Thyroid gland (tissue), 4 donors: Measurements from ENCODE around the gene ADAM22. TPM values are rescaled to one million over a fixed set of nuclear protein-coding genes. Genes with fewer than 3 reads are reported as not detected.

Experiments
- DNase-seq, 2 donors: peaks; one replicate each; pipeline ENCODE4 v3.0.0-alpha.2; 2019
- H3K27ac ChIP-seq, 3 donors: fragments of 200-600 bp; sonication (generic); 1 replicate in 2 of 3; 2 replicates in 1 of 3; pipeline ENCODE4 v1.5.1; 2016 to 2019; ENCODE audit warnings: mild to moderate bottlenecking in 1 of 3, moderate library complexity in 1 of 3
- H3K27me3 ChIP-seq: fragments of 200-600 bp; sonication (generic); one replicate; pipeline ENCODE4 v1.5.1; 2019
- H3K36me3 ChIP-seq, 2 donors: fragments of 200-600 bp; sonication (generic); one replicate each; pipeline ENCODE4 v1.5.1; 2016 to 2019
- H3K4me1 ChIP-seq, 2 donors: fragments of 200-600 bp; sonication (generic); one replicate each; pipeline ENCODE4 v1.5.1; 2017 to 2019
- H3K4me3 ChIP-seq, 3 donors: fragments of 200-600 bp; sonication (generic); replicated peaks in 1 of 3; 1 replicate in 2 of 3; 2 replicates in 1 of 3; pipeline ENCODE4 v1.5.1; 2016; ENCODE audit warnings: mild to moderate bottlenecking in 1 of 3
- H3K9me3 ChIP-seq: fragments of 200-600 bp; sonication (generic); one replicate; pipeline ENCODE4 v1.5.1; 2017
- CTCF ChIP-seq, 6 experiments: fragments of 200-600 bp in 3 of 6; fragments of 450-650 bp in 3 of 6; sonication (generic) in 3 of 6; IDR thresholded peaks; one replicate each; pipeline ENCODE4 v1.5.1; 2016 to 2019; ENCODE audit warnings: antibody characterized with exemption in 6 of 6, mild to moderate bottlenecking in 2 of 6, inconsistent platforms in 1 of 6, moderate library complexity in 1 of 6
- POLR2A ChIP-seq, 2 donors: fragments of 450-650 bp; IDR thresholded peaks; one replicate each; pipeline ENCODE4 v1.6.1; 2017; ENCODE audit warnings: antibody characterized with exemption in 2 of 2, mild to moderate bottlenecking in 2 of 2, moderate library complexity in 1 of 2
- WGBS, 2 donors: methylation state at CpG; one replicate each; pipeline ENCODE4 v1.1.5; 2017; 5-methylcytosine and 5-hydroxymethylcytosine counted together
- intact Hi-C: fragments of 100-400 bp; cut with DNase I; formaldehyde crosslinking; loops from one replicate; pipeline ENCODE4 v1.15.1; 2023
- total RNA-seq, 4 donors: library from RNA; depleted of rRNA; stranded (reverse); fragments of >200 nt; gene quantifications; one replicate each; pipeline ENCODE4 v1.2.3, GENCODE V29; 2016

Gene ADAM22
- total RNA-seq, 4 donors from 2014 or later = 13.0 to 25.0 (median 17.1) TPM

DNA sequence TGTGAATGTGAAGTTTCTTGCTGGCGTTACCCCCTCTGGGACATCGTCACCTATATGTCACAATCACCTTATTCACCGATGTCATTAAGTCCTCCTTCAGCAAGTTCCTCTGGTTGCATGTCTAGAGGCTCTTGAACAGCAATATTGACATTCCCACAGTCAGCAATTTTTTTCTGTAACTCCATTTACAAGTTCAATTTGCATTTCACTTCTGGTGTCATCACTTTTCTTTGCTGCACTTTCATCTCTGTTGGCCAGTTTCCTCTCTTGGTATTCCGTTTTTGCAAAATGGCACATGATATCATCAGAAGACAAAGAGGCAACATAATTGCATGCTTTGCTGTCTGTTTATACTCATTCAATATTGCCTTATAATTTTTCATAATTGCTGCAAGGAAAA is 216.0 kb downstream of the ADAM22 start:
- intact Hi-C loops = no loop called here
- no peak for DNase-seq
- 90 to 92% methylated on average over 4 of the region's 4 CpGs for WGBS, 2 donors
- peaks cover 4 to 5% of the 10 kb centered on the region in 2 donors for H3K4me1 ChIP-seq
- no peak overlapping the region for H3K27ac ChIP-seq
- no peak overlapping the region for H3K4me3 ChIP-seq
- TF ChIP-seq POLR2A (IDR thresholded peaks at IDR 0.05) (no peak), CTCF (IDR thresholded peaks at IDR 0.05) (no peak)
- no peaks in the 10 kb centered on the region for H3K36me3 ChIP-seq
- H3K27me3 ChIP-seq = no peaks in the 10 kb centered on the region
- no peaks in the 10 kb centered on the region for H3K9me3 ChIP-seq

DNA sequence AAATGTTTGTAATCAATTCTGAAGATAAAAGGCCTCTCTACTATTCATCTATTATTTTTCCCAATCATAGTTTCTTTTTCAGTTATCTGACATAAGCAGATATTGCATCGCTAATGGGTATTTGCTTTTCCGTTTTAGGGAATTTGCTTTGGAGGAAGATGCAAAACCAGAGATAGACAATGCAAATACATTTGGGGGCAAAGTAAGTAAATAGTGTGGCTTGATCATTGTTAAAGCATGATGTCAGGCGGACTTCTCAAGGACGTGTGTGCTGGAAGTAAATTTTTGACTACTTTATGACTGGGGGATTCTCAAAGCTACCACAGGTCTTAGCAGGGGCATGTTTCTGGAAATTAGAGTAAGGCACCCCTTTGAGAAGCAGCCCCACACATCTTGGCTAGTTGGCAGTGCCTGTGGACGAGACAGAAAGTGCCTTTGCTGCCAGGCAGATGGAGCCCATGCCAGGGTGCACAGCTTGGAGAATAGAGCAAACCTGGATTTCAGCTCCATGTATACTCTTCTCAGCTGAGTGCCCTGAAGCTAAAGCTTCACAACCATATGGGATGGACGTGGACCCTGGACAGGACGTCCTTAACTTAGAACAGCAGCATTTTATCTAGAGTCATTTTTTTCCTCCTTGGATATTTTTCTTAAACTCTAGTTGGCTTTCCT is 217.2 kb downstream of the ADAM22 start:
- H3K27ac ChIP-seq = no peak overlapping the region
- H3K36me3 ChIP-seq = no peaks in the 10 kb centered on the region
- no peaks in the 10 kb centered on the region for H3K9me3 ChIP-seq
- no peaks in the 10 kb centered on the region for H3K27me3 ChIP-seq
- TF ChIP-seq POLR2A (IDR thresholded peaks at IDR 0.05) = no peak
- no peak for TF ChIP-seq CTCF (IDR thresholded peaks at IDR 0.05)
- WGBS, 2 donors = 89 to 93% methylated on average over 7 of the region's 7 CpGs
- H3K4me3 ChIP-seq = no peak overlapping the region
- intact Hi-C loops = no loop called here
- DNase-seq = no peak
- peaks cover 0 to 4% of the 10 kb centered on the region in 2 donors for H3K4me1 ChIP-seq

DNA sequence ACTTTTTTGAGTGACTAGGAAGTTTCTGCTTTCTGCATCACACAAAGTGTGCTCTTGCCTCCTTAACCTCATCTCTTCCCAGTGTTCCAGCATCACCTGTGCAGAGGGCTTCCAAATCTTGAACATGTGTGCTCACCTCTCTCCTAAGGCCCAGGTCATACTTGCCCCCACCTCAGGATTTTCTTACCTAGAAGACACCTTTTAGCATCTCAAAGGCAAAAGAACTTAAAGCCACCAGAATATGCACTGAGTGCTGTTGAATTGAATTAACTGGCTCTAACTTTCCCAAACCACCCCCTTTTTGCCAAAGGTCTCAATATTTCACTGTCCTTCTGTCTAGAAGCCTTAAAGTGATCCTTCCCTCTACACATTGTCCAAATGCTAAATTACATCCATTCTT is 219.3 kb downstream of the ADAM22 start:
- no peaks in the 10 kb centered on the region for H3K9me3 ChIP-seq

GRCh38 chr7:88155756-88156155 is 221.7 kb downstream of the ADAM22 start:
- intact Hi-C loops = no loop called here
- 85 to 90% methylated on average over 4 of the region's 4 CpGs for WGBS, 2 donors

More for the DNA sequence above, 219.3 kb downstream of the ADAM22 start:
- no peak for DNase-seq
- Histone ChIP-seq H3K27ac (no peak overlapping the region), H3K4me3 (no peak overlapping the region), H3K36me3 (no peaks in the 10 kb centered on the region), H3K27me3 (no peaks in the 10 kb centered on the region), H3K4me1 (no peaks in the 10 kb centered on the region)
- intact Hi-C loops = no loop called here
- TF ChIP-seq CTCF (IDR thresholded peaks at IDR 0.05) (no peak), POLR2A (IDR thresholded peaks at IDR 0.05) (no peak)

More at GRCh38 chr7:88155756-88156155, 221.7 kb downstream of the ADAM22 start:
- Histone ChIP-seq H3K4me3 (no peak overlapping the region), H3K9me3 (no peaks in the 10 kb centered on the region), H3K36me3 (no peaks in the 10 kb centered on the region), H3K4me1 (no peaks in the 10 kb centered on the region), H3K27me3 (no peaks in the 10 kb centered on the region), H3K27ac (no peak overlapping the region)
- no peak for DNase-seq
- no peak for TF ChIP-seq POLR2A (IDR thresholded peaks at IDR 0.05)
- no peak for TF ChIP-seq CTCF (IDR thresholded peaks at IDR 0.05)
